ENCODE results near the gene C15orf40. TPM values are rescaled to one million over a fixed set of nuclear protein-coding genes. Genes with fewer than 3 reads are reported as not detected.
"Not testable (repeated sequence)": the region's sequence is repeated elsewhere in the genome, so short reads cannot be mapped to it uniquely, and the experiment has no call there.

C15orf40 gene
- total RNA-seq, 4 donors from 2014 or later = 9.7 to 31.6 (median 22.4) TPM

DNA sequence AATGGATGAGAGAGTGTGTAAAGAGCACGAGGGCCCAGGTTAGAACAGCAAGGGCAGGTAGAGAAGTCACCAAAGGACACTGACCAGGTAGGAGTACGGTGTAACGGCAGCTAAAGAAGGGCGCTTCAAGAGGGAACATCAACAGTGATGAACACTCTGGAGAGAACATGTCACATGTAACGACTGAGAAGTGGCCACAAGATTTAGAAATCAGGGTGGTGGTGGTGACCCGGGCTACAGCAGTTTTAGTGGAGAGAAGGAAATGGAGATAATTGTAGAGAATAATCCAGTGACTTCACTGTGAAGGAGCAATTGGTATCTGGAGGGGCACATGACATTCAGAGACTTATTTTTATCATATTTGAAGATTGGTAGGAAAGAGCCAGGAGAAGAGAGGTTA, 1.2 kb upstream of the C15orf40 start:
- no peak for DNase-seq
- TF ChIP-seq, protein P1, sequence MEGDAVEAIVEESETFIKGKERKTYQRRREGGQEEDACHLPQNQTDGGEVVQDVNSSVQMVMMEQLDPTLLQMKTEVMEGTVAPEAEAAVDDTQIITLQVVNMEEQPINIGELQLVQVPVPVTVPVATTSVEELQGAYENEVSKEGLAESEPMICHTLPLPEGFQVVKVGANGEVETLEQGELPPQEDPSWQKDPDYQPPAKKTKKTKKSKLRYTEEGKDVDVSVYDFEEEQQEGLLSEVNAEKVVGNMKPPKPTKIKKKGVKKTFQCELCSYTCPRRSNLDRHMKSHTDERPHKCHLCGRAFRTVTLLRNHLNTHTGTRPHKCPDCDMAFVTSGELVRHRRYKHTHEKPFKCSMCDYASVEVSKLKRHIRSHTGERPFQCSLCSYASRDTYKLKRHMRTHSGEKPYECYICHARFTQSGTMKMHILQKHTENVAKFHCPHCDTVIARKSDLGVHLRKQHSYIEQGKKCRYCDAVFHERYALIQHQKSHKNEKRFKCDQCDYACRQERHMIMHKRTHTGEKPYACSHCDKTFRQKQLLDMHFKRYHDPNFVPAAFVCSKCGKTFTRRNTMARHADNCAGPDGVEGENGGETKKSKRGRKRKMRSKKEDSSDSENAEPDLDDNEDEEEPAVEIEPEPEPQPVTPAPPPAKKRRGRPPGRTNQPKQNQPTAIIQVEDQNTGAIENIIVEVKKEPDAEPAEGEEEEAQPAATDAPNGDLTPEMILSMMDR (IDR thresholded peaks at IDR 0.05) = no peak
- no peak for TF ChIP-seq POLR2A (IDR thresholded peaks at IDR 0.05)
- Histone ChIP-seq H3K4me1 (peaks cover 20 to 26% of the 10 kb centered on the region in 2 donors), H3K9me3 (no peaks in the 10 kb centered on the region), H3K36me3 (peaks cover 12 to 17% of the 10 kb centered on the region in 2 donors), H3K4me3 (replicated peaks in 1 of 3) (no peak overlapping the region), H3K27ac (no peak overlapping the region), H3K27me3 (no peaks in the 10 kb centered on the region)
- intact Hi-C loops (cut with DNase I) = no loop called here
- WGBS, 2 donors = 95% methylated on average over 6 of the region's 6 CpGs

GRCh38 chr15:83012076-83012426, 612 bp upstream of the C15orf40 start:
- Histone ChIP-seq H3K9me3 (no peaks in the 10 kb centered on the region), H3K4me1 (peaks cover 18 to 22% of the 10 kb centered on the region in 2 donors), H3K36me3 (peaks cover 17 to 23% of the 10 kb centered on the region in 2 donors), H3K27ac (peak overlapping the region; percentile 41 to 87 (median 74)), H3K4me3 (replicated peaks in 1 of 3) (peak overlapping the region in 1 of 3 donors; percentile 94), H3K27me3 (no peaks in the 10 kb centered on the region)
- DNase-seq = no peak
- TF ChIP-seq, protein P1 (IDR thresholded peaks at IDR 0.05) = no peak
- no peak for TF ChIP-seq POLR2A (IDR thresholded peaks at IDR 0.05)
- intact Hi-C loops (cut with DNase I) = no loop called here
- 46 to 47% methylated on average over 9 of the region's 9 CpGs for WGBS, 2 donors

- 7% methylated on average over 15 of the region's 15 CpGs for WGBS, 2 donors
- Histone ChIP-seq H3K27ac (peak overlapping the region; percentile 10 to 87 (median 74)), H3K36me3 (peaks cover 24 to 32% of the 10 kb centered on the region in 2 donors), H3K27me3 (no peaks in the 10 kb centered on the region), H3K4me3 (replicated peaks in 1 of 3) (peak overlapping the region; percentile 70 to 94 (median 90)), H3K9me3 (no peaks in the 10 kb centered on the region), H3K4me1 (peaks cover 18 to 22% of the 10 kb centered on the region in 2 donors)
- no peak for TF ChIP-seq POLR2A (IDR thresholded peaks at IDR 0.05)
- TF ChIP-seq, protein P1 (IDR thresholded peaks at IDR 0.05) = peak; percentile 41 to 75 (median 66)
- peak; percentile 79 to 81 for DNase-seq
- intact Hi-C loops (cut with DNase I) = no loop called here
These were observed 649 bp downstream of the C15orf40 start for GRCh38 chr15:83010709-83011270.

DNA sequence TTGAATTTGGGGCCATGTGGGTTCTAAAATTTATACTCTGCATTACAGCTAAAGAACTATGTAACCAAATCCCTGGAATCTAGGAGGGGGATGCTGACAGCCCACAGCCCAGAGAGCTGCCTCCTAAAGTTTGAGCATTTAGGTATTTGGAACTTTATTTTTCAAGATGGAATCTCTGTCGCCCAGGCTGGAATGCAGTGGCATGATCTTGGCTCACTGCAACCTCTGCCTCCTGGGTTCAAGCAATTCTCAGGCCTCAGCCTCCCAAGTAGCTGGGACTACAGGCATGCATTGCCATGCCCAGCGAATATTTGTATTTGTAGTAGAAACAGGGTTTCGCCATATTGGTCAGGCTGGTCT, 10.8 kb downstream of the C15orf40 start:
- not testable (repeated sequence) for H3K4me3 ChIP-seq (replicated peaks in 1 of 3); H3K27me3 ChIP-seq; H3K27ac ChIP-seq; DNase-seq; H3K9me3 ChIP-seq; H3K4me1 ChIP-seq
- intact Hi-C loops (cut with DNase I) = loop anchor here (5.0 to 10.0 kb wide), 3 partner anchors 148 to 456 kb away; partner anchors contain the start of gene RPS17
- H3K36me3 ChIP-seq = peaks cover 0 to 11% of the 10 kb centered on the region in 2 donors
- TF ChIP-seq, protein P1 (IDR thresholded peaks at IDR 0.05) = peak in 1 of 6 experiments; percentile 1
- 95% methylated on average over 3 of the region's 3 CpGs for WGBS, 2 donors

- Histone ChIP-seq H3K27me3 (no peaks in the 10 kb centered on the region), H3K36me3 (peaks cover 0 to 5% of the 10 kb centered on the region in 2 donors), H3K4me1 (peaks cover 5 to 7% of the 10 kb centered on the region in 2 donors), H3K27ac (peak overlapping the region in 1 of 3 donors; percentile 73), H3K9me3 (no peaks in the 10 kb centered on the region), H3K4me3 (replicated peaks in 1 of 3) (no peak overlapping the region)
- peak; percentile 19 to 33 for DNase-seq
- WGBS, 2 donors = 5 to 14% methylated on average over 6 of the region's 6 CpGs
- intact Hi-C loops (cut with DNase I) = loop anchor here (5.0 to 10.0 kb wide), 3 partner anchors 148 to 455 kb away; partner anchors contain the start of gene RPS17
- TF ChIP-seq POLR2A (IDR thresholded peaks at IDR 0.05) = no peak
- TF ChIP-seq, protein P1 (IDR thresholded peaks at IDR 0.05) = peak in 5 of 6 experiments; percentile 27 to 86 (median 61)
These were observed 11.4 kb downstream of the C15orf40 start for GRCh38 chr15:82999905-83000671.
